ENCODE measurements around the gene FHL2.

DNA sequence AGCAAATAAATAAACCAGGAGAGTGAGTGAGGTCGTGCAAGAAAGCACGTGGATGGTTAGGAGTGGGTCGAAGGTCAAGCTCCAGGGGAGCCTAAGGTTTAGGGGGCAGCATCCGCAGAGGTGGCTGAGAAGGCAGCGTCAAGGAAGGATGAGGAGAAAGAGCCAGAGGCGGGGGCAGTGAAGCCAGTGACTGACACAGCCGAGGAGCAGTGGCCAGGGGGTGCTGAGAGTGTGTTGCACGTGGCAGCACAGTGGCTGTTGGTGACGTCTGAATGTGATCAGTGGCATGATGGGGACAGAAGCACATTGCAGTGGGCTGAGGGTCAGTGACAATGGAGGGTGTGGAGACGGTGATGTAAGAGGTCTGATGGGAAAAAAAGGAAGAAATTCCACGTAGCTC is 13.7 kb upstream of the FHL2 start:
- TF ChIP-seq, protein P1, sequence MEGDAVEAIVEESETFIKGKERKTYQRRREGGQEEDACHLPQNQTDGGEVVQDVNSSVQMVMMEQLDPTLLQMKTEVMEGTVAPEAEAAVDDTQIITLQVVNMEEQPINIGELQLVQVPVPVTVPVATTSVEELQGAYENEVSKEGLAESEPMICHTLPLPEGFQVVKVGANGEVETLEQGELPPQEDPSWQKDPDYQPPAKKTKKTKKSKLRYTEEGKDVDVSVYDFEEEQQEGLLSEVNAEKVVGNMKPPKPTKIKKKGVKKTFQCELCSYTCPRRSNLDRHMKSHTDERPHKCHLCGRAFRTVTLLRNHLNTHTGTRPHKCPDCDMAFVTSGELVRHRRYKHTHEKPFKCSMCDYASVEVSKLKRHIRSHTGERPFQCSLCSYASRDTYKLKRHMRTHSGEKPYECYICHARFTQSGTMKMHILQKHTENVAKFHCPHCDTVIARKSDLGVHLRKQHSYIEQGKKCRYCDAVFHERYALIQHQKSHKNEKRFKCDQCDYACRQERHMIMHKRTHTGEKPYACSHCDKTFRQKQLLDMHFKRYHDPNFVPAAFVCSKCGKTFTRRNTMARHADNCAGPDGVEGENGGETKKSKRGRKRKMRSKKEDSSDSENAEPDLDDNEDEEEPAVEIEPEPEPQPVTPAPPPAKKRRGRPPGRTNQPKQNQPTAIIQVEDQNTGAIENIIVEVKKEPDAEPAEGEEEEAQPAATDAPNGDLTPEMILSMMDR (IDR thresholded peaks at IDR 0.05), result no peak
- TF ChIP-seq EP300 (IDR thresholded peaks at IDR 0.05), result no peak
